PC-9 (cell line): ENCODE data around the gene TMEM222. TPM values are rescaled to one million over a fixed set of nuclear protein-coding genes. Genes with fewer than 3 reads are reported as not detected.

ENCODE experiments used
- BruUV-seq: library from RNA; stranded (reverse); fragments of 400-500 nt; replicated peaks from 2 replicates; lab custom pipeline; 2021; lab: Mats Ljungman, UMichigan
- CTCF ChIA-PET: fragments of 300-600 bp; sonication (Branson Sonifier 250); formaldehyde crosslinking; loops from one replicate; lab custom pipeline; 2022; ENCODE audit warnings: antibody characterized with exemption; lab: Charles Lee
- POLR2A ChIA-PET: fragments of 300-600 bp; sonication (Branson Sonifier 250); formaldehyde crosslinking; loops from one replicate; lab custom pipeline; 2022; ENCODE audit warnings: antibody characterized with exemption; ENCODE audit not compliant: unreplicated experiment; lab: Charles Lee
- DNase-seq, 2 experiments: peaks; one replicate each; pipeline versions ENCODE4 v3.0.0 to v3.0.0-alpha.2; 2015 to 2022; ENCODE audit warnings: mixed read lengths in 1 of 2
- H2AFZ ChIP-seq: fragments of 200-600 bp; sonication (generic); 2 replicates; pipeline ENCODE4 v1.8.1; 2017; ENCODE audit warnings: antibody characterized with exemption
- H3F3A ChIP-seq: fragments of 200-600 bp; sonication (generic); 2 replicates; pipeline ENCODE4 v1.8.1; 2017; ENCODE audit warnings: antibody characterized with exemption, mild to moderate bottlenecking, low read depth; ENCODE audit not compliant: insufficient read depth
- H3K27ac ChIP-seq: fragments of 200-600 bp; sonication (generic); 2 replicates; pipeline ENCODE4 v1.6.1; 2016; ENCODE audit warnings: mixed run types
- H3K27me3 ChIP-seq: fragments of 200-600 bp; sonication (generic); 2 replicates; pipeline ENCODE4 v1.6.1; 2016; ENCODE audit warnings: low read depth, mixed run types; ENCODE audit not compliant: insufficient read depth
- H3K36me3 ChIP-seq: fragments of 200-600 bp; sonication (generic); 2 replicates; pipeline ENCODE4 v1.6.1; 2016; ENCODE audit warnings: low read depth, mixed run types
- H3K4me1 ChIP-seq: fragments of 200-600 bp; sonication (generic); replicated peaks from 2 replicates; pipeline ENCODE4 v1.6.1; 2016; ENCODE audit warnings: mixed run types; ENCODE audit not compliant: insufficient read depth
- H3K4me2 ChIP-seq: fragments of 200-600 bp; sonication (generic); 2 replicates; pipeline ENCODE4 v1.6.1; 2017; ENCODE audit warnings: mixed run types
- H3K4me3 ChIP-seq: fragments of 200-600 bp; sonication (generic); 2 replicates; pipeline ENCODE4 v1.6.1; 2016; ENCODE audit warnings: mixed run types
- H3K79me2 ChIP-seq: fragments of 200-600 bp; sonication (generic); 2 replicates; pipeline ENCODE4 v1.6.1; 2017; ENCODE audit warnings: low read depth, mixed run types
- H3K9me2 ChIP-seq: fragments of 200-600 bp; sonication (generic); 2 replicates; pipeline ENCODE4 v1.8.1; 2017; ENCODE audit warnings: mild to moderate bottlenecking; ENCODE audit not compliant: insufficient read depth
- H3K9me3 ChIP-seq: fragments of 200-600 bp; sonication (generic); 2 replicates; pipeline ENCODE4 v1.8.1; 2016; ENCODE audit warnings: low read depth; ENCODE audit not compliant: insufficient read depth
- H4K20me1 ChIP-seq: fragments of 200-600 bp; sonication (generic); 2 replicates; pipeline ENCODE4 v1.8.1; 2017; ENCODE audit not compliant: insufficient read depth
- EZH2 ChIP-seq: fragments of 200-600 bp; sonication (generic); IDR thresholded peaks from 2 replicates; pipeline ENCODE4 v1.8.0; 2017; ENCODE audit warnings: antibody characterized with exemption, low read depth
- intact Hi-C: fragments of 100-400 bp; cut with micrococcal nuclease; formaldehyde crosslinking; loops from one replicate; pipeline ENCODE4 v1.10.0; 2022; ENCODE audit not compliant: unreplicated experiment
- total RNA-seq: library from RNA; stranded (reverse); gene quantifications from 2 replicates; pipeline ENCODE4 v1.2.3, GENCODE V29; 2021
- TF ChIP-seq, protein P1 (sequence below): fragments of 200-600 bp; sonication (generic); conservative IDR thresholded peaks from 2 replicates; pipeline ENCODE4 v1.6.1; 2017; ENCODE audit warnings: mixed run types, antibody characterized with exemption, mild to moderate bottlenecking, moderate library complexity

Gene TMEM222
- total RNA-seq, 1 experiment from 2014 or later: 32.8 TPM

DNA sequence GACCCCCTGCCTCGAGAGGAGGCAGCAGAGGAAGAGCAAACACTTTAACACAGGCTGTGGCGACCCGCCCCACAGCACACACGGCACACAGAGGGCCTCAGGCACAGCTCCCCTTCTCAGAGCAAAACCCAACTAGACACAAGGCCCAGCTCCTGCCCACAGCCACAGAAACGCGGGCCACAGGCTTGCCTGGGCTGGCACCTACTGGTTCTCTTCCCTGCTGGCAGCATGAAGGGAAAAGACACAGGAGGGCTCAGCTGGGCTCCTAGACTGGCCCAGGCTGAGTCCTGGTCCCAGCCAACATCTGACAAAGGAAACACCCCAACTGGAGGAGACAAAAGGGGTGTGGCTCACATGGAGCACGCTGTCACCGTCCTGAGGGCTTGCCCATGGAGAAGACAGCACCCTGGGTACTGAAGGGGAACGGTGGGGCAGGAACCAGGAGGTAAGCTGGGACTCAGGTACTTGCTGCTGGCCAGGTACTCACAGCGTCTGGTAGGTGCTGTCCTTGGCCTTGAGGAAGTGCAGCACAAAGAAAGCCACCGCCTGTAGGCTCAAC lies 57.7 kb downstream of the TMEM222 start:
- no peaks in the 10 kb centered on the region for H3K27me3 ChIP-seq
- intact Hi-C loops: no loop called here
- DNase-seq: no peak
- H3F3A ChIP-seq: no peaks in the 10 kb centered on the region
- ChIA-PET POLR2A (no interaction called here), CTCF (interaction anchor here (0.6 kb wide), 1 partner anchor 290 kb away, joined by 3 read pairs; no protein-coding TSS in a partner anchor)
- H3K36me3 ChIP-seq: no peaks in the 10 kb centered on the region
- H3K4me1 ChIP-seq: no peaks in the 10 kb centered on the region
- no TSS peak for BruUV-seq
- H3K79me2 ChIP-seq: no peaks in the 10 kb centered on the region
- no peak for TF ChIP-seq EZH2
- TF ChIP-seq, protein P1, sequence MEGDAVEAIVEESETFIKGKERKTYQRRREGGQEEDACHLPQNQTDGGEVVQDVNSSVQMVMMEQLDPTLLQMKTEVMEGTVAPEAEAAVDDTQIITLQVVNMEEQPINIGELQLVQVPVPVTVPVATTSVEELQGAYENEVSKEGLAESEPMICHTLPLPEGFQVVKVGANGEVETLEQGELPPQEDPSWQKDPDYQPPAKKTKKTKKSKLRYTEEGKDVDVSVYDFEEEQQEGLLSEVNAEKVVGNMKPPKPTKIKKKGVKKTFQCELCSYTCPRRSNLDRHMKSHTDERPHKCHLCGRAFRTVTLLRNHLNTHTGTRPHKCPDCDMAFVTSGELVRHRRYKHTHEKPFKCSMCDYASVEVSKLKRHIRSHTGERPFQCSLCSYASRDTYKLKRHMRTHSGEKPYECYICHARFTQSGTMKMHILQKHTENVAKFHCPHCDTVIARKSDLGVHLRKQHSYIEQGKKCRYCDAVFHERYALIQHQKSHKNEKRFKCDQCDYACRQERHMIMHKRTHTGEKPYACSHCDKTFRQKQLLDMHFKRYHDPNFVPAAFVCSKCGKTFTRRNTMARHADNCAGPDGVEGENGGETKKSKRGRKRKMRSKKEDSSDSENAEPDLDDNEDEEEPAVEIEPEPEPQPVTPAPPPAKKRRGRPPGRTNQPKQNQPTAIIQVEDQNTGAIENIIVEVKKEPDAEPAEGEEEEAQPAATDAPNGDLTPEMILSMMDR: no peak
- H3K9me2 ChIP-seq: no peaks in the 10 kb centered on the region
- no peak overlapping the region for H3K4me3 ChIP-seq
- no peaks in the 10 kb centered on the region for H3K9me3 ChIP-seq
- H3K27ac ChIP-seq: no peak overlapping the region
- H3K4me2 ChIP-seq: no peak overlapping the region
- H4K20me1 ChIP-seq: no peaks in the 10 kb centered on the region
- H2AFZ ChIP-seq: no peak overlapping the region

DNA sequence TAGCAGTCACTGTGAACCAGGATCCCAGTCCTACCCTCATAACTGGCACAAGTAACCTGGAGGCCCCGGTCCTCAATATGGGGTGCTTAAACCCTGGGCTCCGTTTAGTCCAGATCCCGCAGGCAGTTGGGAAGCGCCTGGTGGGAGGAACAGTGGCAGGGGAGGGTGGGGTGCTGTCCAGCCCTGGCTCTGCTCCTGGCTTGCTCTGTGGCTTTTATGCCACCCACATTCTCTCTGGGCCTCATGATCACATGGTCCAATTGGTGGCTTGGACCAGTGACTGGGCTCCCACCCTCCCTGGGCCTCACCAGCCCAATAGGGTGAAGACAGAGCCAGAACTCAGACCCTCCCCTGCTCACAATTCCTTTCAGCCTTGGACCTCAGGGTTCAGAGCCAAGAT lies 58.3 kb downstream of the TMEM222 start:
- Histone ChIP-seq H3K9me3 (no peaks in the 10 kb centered on the region), H3K27me3 (no peaks in the 10 kb centered on the region), H3K4me1 (no peaks in the 10 kb centered on the region), H3K79me2 (no peaks in the 10 kb centered on the region), H3K4me3 (no peak overlapping the region), H3F3A (no peaks in the 10 kb centered on the region), H3K27ac (no peak overlapping the region), H3K36me3 (no peaks in the 10 kb centered on the region), H3K9me2 (no peaks in the 10 kb centered on the region), H2AFZ (no peak overlapping the region), H4K20me1 (no peaks in the 10 kb centered on the region), H3K4me2 (no peak overlapping the region)
- no peak for DNase-seq
- POLR2A ChIA-PET: no interaction called here
- no TSS peak for BruUV-seq
- intact Hi-C loops: no loop called here
- TF ChIP-seq EZH2: no peak
- TF ChIP-seq, protein P1: no peak
- CTCF ChIA-PET: no interaction called here

GRCh38 chr1:27380766-27381733 lies 59.1 kb downstream of the TMEM222 start:
- no peaks in the 10 kb centered on the region for H3K4me1 ChIP-seq
- no peaks in the 10 kb centered on the region for H4K20me1 ChIP-seq
- no peak overlapping the region for H3K4me3 ChIP-seq
- H3K4me2 ChIP-seq: no peak overlapping the region
- H3K79me2 ChIP-seq: no peaks in the 10 kb centered on the region
- ChIA-PET POLR2A (no interaction called here), CTCF (interaction anchor here (1.4 kb wide), 1 partner anchor 12 kb away, joined by 4 read pairs; no protein-coding TSS in a partner anchor)
- H3K27me3 ChIP-seq: no peaks in the 10 kb centered on the region
- intact Hi-C loops: no loop called here
- H3K36me3 ChIP-seq: no peaks in the 10 kb centered on the region
- H3K9me3 ChIP-seq: no peaks in the 10 kb centered on the region
- DNase-seq: no peak
- no TSS peak for BruUV-seq
- H2AFZ ChIP-seq: no peak overlapping the region
- no peak for TF ChIP-seq EZH2
- TF ChIP-seq, protein P1: no peak
- H3K9me2 ChIP-seq: no peaks in the 10 kb centered on the region
- no peak overlapping the region for H3K27ac ChIP-seq
- H3F3A ChIP-seq: no peaks in the 10 kb centered on the region
